Medulla oblongata (tissue), 1 donor: ENCODE data around the gene SLC52A1.

Experiments used
- DNase-seq: peaks from one replicate; pipeline ENCODE4 v3.0.0-alpha.2; 2015; ENCODE audit errors: extremely low spot score

Gene SLC52A1

DNA sequence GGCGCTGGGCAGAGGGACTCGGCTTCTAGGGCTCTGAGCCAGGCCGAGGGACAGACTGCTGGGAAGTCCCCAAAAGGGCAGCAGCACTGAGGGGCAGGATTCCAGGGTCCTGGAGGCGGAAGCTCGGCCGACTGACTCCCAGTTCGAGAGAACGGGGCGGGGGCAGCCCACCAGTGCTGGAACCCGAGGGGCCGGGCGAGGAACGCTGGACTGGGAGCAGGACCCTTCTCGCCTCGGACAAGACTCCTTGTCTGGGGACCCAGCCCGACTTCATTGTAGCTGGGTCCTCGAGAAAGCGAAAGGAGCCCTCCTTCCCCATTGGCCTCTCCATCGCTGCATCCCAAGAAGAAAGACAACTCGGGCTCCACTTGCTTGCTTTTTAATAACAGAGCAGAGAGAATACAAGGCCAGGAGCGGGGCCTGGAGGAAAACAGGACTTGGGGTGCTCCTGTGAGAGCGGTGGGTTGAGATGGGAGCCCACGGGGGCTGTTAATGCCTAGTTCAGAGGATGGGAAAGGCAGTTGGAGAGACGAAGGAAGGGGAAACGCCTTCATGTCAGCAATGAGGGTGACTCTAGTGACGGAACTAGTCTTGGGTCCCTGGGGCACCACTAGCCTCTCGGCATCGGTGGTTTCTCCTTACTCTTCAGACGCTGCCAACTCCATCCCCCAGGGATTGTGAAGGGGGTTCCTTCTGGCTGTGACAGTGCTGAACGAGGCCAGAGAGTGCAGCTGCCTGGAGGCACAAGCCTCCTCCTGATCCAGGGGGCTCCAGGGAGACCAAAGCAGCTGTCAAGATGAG lies 47.3 kb downstream of the SLC52A1 start:
- DNase-seq = peak; percentile 30

DNA sequence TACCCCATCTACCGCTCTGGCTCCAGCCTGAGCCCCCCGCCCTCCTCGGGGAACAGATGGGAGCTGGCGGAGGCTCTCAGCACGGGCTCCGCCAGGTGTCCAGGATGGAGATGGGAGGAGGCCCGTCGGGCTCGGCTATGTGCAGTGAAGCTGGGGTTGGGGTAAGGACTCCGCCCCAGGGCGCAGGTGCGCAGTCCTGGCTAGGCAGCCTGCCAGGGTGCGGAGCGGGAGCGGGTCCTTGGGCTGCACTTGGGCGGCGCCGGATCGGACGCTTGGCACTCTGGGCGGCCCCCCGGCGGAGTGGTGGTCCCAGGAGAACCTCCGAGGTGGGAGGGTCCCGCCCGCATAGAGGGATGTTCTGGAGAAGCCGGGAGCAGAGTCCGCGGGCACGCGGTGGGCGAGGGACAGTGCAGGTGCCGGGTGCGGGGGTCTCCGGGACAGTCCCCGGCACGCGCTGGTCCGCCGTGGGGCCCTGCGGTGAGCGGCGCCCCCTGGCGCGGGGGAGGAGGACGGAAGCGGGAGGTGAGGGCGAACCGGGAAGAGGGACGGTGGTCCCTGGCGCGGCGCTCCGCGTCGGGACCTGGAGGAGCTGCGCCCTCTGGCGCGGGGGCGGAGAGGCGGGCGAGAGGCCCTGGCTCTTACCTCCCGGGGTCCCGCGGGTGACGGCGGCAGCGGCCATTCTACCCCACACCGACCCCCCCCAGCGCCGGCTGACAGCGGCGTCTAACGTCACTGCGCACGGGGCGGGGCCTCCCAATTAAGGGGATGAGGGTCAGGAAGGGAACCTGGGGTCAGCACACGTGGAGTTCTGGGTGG lies 48.1 kb downstream of the SLC52A1 start, which contains the start of gene CAMTA2:
Gene CAMTA2, minus strand, starts transcription at position 725 of the 816 bp plus-strand sequence. CDS start 1,453 bp downstream, outside the sequence.
- DNase-seq = peak; percentile 89

DNA sequence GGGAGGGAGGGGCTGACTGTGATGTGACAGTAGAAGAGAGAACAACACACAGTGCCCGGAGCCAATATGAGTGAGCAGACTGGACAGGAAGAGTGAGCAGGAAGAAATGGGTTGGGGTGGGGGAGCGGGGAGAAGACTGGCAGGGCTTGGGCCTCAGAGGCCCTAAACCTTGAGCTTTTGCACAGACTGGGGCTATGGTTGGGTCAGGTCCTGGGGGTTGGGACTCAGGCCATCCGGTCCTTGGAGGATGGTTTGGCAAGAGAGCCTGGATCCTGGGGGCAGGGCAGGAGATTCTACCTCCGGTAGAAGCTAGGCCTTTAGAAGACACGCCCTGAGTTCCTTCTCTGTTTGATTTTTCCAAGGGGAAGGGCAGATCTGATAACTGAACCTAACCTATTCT lies 48.8 kb downstream of the SLC52A1 start:
- no peak for DNase-seq
